GM21367 (cell line): ENCODE measurements around the gene ENTHD1.

Experiments used
- ATAC-seq: cut with Tn5 transposase; IDR thresholded peaks from one replicate; pipeline ENCODE4 v1.9.1; 2021; ENCODE audit not compliant: unreplicated experiment

Gene ENTHD1

GRCh38 chr22:39718206-39718605 is 175.4 kb downstream of the ENTHD1 start:
- ATAC-seq, result no peak

DNA sequence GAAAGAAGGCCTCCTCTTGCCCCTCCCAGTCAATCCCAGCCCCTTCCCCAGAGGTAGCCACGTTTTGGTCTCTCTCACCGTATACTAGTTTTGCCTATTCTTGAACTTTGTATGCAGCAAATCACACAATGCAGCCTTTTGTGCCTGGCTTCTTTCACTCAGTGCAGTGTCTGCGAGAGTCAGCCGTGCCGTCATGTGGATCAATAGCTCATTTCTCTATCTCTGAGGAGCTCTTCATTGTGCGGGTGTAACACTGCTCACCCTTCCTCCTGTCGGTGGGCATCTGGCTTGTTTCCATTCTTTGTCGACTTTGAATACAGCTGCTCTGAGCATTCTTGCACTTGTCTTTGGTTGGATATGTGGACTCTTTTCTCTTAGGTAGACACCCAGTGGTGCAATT is 176.5 kb downstream of the ENTHD1 start:
- no peak for ATAC-seq

DNA sequence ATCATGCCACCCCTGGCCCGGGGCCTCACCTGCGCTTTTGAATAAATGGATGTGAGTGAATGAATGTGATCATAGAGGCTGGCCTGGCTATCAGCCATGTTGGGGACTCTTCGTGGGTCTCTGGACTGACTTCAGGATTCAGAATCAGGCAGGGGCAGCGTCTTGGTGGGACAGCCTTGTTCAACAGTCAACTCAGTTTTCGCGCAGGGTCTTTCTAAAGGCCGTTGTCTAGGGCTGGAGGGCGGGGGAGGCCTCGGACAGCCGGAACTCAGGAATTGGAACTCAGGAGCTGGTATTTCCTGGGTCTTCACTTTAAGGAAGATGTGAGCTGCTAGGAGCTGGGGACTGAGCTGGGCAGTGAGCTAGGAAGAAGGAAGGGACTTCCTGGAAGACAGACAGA is 177.0 kb downstream of the ENTHD1 start:
- ATAC-seq, result no peak

DNA sequence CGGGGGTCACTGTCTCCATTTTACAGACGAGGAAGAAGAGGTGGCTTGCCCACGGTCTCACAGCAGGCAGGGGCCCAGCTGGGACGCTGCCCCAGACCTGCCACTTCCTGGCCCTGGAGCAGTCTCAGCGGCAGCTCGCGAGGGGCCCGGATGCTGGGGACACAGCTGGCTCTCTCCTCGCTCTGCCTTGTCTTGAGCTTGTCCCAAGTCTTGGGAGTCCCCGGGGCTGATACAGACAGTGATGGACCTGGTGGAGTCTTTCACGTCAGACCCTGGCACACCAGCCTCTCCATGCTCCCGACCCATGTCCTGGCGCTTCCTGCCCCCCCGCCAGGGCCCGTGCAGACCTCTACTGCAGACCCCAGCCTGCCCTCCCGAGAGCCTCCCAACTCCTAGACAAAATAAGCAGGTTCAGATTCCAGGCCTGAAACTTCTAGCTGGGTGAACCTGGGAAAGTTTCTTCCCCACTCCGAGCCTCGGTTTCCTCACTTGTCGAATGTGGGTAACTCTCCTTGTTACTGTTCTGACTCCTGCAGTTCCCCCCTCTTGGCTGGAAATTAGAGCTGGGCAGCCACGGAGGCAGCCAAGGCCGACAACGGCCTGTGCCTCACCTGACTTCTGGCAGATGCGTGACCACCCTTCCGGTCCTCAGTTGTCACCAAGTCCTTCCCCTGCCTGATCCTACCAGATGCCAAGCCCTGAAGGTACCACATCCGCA is 177.6 kb downstream of the ENTHD1 start:
- no peak for ATAC-seq

GRCh38 chr22:39714321-39714720 is 179.2 kb downstream of the ENTHD1 start:
- ATAC-seq, result no peak

GRCh38 chr22:39713799-39714290 is 179.7 kb downstream of the ENTHD1 start:
- no peak for ATAC-seq

GRCh38 chr22:39712751-39713525 is 180.6 kb downstream of the ENTHD1 start:
- no peak for ATAC-seq

GRCh38 chr22:39712081-39712480 is 181.5 kb downstream of the ENTHD1 start:
- no peak for ATAC-seq

GRCh38 chr22:39710380-39711150 is 183.0 kb downstream of the ENTHD1 start:
- ATAC-seq, result no peak

DNA sequence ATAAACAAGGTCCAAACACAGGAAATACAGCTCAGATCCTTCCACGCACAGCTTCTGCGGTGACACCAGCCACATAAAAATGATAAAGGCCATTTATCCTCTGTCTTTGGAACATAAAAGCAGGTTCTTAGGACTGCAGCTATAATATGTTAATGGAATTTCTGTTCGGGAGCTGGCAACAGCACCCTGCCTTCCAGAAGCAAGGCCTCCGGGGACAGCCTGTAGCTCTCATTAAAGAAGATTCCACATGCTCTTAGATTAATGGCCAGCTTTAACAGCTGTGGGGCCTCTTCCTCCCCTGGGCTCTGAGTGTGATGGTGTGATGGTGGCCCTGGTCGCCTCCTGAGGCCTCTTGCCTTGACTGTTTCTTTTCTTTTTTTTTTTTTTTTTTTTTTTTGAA is 185.7 kb downstream of the ENTHD1 start:
- ATAC-seq, result no peak

DNA sequence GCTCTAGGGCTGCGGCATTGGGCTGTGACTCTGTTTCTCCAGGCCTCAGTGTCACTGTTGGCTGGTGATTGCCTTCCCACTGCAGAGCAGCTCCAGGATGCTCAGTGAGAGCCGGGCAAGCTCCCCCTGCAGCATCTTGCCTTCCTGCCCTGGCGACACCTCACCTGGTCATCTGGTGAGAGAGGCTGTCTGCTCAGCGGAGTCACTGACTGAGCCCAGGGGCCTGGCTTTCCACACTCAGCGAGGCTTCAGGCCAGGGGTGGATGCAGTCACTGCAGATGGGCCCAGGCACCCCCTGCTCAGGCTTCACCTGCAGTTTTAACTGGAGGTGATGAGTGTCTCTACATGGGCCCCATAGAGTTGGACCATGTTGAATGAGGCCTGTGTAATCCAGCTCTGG is 186.2 kb downstream of the ENTHD1 start:
- no peak for ATAC-seq

DNA sequence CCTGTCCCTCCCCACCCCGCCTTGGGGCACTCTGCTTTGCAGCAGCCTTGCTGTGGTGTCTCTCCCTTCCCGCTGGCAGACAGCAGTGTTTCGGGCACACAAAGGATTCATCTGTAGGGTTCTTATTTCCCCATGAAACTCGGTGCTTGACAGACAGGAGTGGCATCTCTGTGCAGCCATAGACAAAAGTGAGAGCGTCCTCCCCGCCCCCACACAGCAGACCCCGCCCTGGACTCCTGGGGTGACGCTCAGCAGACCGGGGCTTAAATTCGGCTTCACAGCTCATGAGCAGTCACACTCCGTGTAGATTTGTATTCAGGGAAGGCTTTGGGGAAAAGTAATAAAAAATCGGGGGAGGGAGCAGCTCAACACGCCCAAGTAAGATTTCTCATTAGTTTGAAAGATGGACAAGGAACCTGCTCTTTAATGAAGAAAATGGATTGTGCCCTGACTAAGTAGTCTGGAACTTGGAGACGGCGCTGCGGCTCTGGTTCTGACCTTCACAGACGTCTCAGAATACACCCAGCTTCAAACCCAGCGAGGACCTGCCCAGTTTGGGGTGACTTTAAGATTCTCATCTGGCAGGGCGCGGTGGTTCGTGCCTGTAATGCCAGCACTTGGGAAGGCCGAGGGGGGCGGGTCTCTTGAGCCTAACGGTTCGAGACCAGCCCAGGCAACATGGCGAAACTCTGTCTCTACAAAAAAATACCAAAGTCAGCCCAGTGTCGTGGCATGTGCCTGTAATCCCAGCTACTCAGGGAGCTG is 187.0 kb downstream of the ENTHD1 start:
- no peak for ATAC-seq

- no peak for ATAC-seq
These were observed 188.2 kb downstream of the ENTHD1 start for GRCh38 chr22:39705386-39705785.

DNA sequence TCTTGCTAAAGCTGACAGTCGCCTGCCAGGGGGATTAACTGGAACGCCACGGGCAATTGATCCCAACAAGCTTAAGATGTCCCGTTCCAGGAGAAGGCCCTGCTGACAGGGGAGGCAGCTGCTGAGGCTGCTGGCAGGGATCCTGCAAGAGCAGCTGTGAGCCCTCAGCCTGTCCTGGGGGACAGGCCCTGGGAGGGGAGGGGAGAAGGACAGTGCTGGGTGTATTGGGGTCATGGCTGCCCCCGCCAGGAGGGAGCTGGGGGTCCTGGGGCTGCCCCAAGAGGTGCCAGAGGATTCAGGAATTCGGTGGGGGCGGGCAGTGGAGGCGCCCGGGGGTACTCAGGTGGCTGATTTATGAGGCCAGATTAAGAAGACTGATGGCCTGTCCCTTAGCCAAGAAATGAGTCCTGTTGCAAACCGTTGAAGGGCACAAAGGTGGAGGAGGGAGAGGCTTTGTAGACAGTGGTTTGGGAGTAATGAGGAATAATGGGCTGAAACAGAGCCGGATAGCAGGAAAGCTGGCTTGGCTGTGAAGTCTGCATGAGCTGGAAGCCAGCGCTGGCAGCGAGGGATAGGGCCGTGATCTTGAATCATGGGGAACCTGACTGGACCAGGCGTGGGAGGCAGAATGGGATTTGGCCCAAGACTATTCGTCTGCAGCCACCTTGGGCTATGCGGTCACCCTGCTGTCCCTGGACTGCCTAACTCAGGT is 189.5 kb downstream of the ENTHD1 start:
- no peak for ATAC-seq

GRCh38 chr22:39703091-39703490 is 190.5 kb downstream of the ENTHD1 start:
- no peak for ATAC-seq

- no peak for ATAC-seq
These were observed 193.0 kb downstream of the ENTHD1 start for GRCh38 chr22:39700565-39700964.

GRCh38 chr22:39699631-39700360 is 193.8 kb downstream of the ENTHD1 start:
- no peak for ATAC-seq

DNA sequence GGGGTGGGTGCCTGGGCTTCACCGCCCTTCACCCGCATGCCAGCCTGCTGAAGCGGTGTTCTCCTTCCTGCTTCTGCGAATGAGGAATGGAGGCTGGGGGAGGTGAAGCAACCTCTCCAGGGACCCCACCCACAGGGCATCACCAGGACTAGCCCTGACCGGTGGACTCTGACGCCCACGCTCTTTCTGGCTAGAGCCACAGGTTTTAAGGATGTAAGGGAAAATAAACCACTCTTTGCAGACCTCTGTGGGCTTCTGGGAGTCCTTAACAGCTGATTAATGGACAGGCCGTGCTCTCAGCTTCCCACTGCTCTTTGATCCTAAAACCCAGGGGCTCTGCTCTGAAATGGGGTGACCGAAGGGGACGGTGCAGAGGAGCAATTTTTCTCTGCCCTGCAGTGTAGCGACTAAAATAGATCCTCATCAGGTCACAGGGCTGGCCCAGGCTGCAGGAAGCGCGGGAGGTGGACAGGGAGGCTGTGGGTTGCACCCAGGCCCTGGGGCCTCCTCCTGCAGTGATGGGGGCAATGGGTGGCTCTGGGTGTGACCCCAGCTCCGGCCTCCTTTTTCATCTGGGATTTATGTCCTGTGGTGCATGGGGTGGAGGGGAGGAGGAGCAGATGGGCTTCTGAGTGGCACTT is 195.7 kb downstream of the ENTHD1 start:
- no peak for ATAC-seq

- ATAC-seq, result no peak
These were observed 199.5 kb downstream of the ENTHD1 start for GRCh38 chr22:39693943-39694500.
